Stomach (tissue), 4 donors: Measurements from ENCODE around the gene NAXD.

Source experiments
- CTCF ChIP-seq, 7 experiments: fragments of 450-650 bp in 4 of 7; fragments of 200-600 bp in 3 of 7; sonication (generic) in 3 of 7; IDR thresholded peaks; one replicate each; pipeline ENCODE4 v1.5.1; 2016 to 2019; ENCODE audit warnings: antibody characterized with exemption in 7 of 7, control low read depth in 2 of 7, mild to moderate bottlenecking in 1 of 7
- EP300 ChIP-seq: sonication (generic); formaldehyde crosslinking; IDR thresholded peaks from one replicate; pipeline ENCODE4 v1.6.1; 2017; ENCODE audit warnings: antibody characterized with exemption
- POLR2A ChIP-seq, 4 donors: fragments of 450-650 bp; IDR thresholded peaks; one replicate each; pipeline ENCODE4 v1.6.1; 2016; ENCODE audit warnings: antibody characterized with exemption in 4 of 4, control low read depth in 2 of 4, mild to moderate bottlenecking in 1 of 4, moderate library complexity in 1 of 4

GRCh38 chr13:110616103-110617101 is 1.1 kb downstream of the NAXD start:
- TF ChIP-seq CTCF (IDR thresholded peaks at IDR 0.05) (no peak), EP300 (no peak), POLR2A (IDR thresholded peaks at IDR 0.05) (peak in 1 of 4 donors; percentile 8)
